ENCODE results near the gene MEIS2.

MEIS2 gene

DNA sequence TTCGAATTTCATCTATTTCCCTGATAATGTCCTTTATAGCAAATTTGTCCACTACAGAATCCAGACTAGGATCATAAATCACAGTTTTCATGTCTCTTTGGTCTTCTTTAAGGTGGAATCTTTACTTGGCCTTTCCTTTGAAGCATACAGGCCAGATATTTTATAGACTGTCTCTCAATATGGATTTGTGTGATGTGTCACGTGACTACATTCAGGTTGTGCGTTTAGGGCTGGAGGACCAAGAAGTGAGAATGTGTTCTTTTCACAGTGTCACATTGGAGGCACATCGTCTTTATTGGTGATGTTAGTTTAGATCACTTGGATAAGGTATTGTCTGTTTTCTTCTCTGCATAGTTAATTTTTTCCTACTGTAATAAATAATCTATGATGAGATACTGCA is 232.9 kb downstream of the MEIS2 start:
- no peak for DNase-seq

GRCh38 chr15:36866896-36867295 is 233.5 kb downstream of the MEIS2 start:
- no peak for DNase-seq

- DNase-seq: no peak
Observed at GRCh38 chr15:36863570-36863969, 236.8 kb downstream of the MEIS2 start.

- no peak for DNase-seq
Observed at GRCh38 chr15:36860792-36861191, 239.6 kb downstream of the MEIS2 start.

- no peak for DNase-seq
Observed at GRCh38 chr15:36858423-36858822, 241.9 kb downstream of the MEIS2 start.

- DNase-seq: no peak
Observed at GRCh38 chr15:36856339-36856973, 243.9 kb downstream of the MEIS2 start.

GRCh38 chr15:36850864-36851263 is 249.5 kb downstream of the MEIS2 start:
- no peak for DNase-seq

DNA sequence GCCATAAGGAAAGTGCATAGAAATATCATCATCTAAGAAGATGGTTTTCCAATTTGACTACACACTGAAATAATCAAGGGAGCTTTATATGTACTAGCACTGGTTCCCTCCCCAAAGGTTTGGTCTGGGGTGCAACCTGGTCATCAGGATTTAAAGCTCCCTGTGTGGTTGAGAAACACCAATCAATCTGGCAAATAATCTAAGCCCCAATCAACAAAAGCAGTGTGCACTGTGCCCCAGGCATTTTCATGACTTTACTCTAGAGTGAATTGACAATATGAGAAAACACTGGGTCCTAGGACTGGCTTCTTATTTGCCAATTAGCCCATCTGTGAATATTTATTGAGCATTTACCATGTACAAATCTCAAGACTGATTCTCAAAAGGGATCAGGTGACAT is 255.1 kb downstream of the MEIS2 start:
- DNase-seq: no peak

GRCh38 chr15:36844534-36844998 is 255.8 kb downstream of the MEIS2 start:
- DNase-seq: no peak

GRCh38 chr15:36843822-36844221 is 256.5 kb downstream of the MEIS2 start:
- no peak for DNase-seq

- DNase-seq: no peak
Observed at GRCh38 chr15:36841193-36841592, 259.2 kb downstream of the MEIS2 start.

All from activated CD8-positive, alpha-beta memory T cell treated with anti-CD3 and anti-CD28 coated beads for 24 hours (primary cell).